K562 (cell line): ENCODE data around the gene NTM. TPM values are rescaled to one million over a fixed set of nuclear protein-coding genes. Genes with fewer than 3 reads are reported as not detected.

Experiments used
- ATAC-seq: fragments of 200-7000 bp; cut with Tn5 transposase; 3 replicates; pipeline ENCODE4 v1.9.1; 2020; ENCODE audit warnings: moderate library complexity
- BruUV-seq: library from RNA; stranded (reverse); fragments of 400-500 nt; replicated peaks from 2 replicates; lab custom pipeline; 2021; lab: Mats Ljungman, UMichigan
- CTCF ChIA-PET: fragments of 300-600 bp; formaldehyde crosslinking; extraction: SDS; loops from one replicate; lab custom pipeline; 2021; ENCODE audit warnings: low intra/inter-chr PET ratio; lab: Yijun Ruan, JAX
- POLR2A ChIA-PET: fragments of 300-600, 350-650 bp; sonication (Branson Sonifier 250); formaldehyde crosslinking; extraction: SDS; loops from one replicate; lab custom pipeline; 2021; ENCODE audit warnings: antibody characterized with exemption, inconsistent platforms; lab: Yijun Ruan, JAX
- DNase-seq, 4 experiments: peaks; one replicate each; pipeline versions ENCODE4 v3.0.0 to v3.0.0-alpha.2; 2011 to 2018; ENCODE audit warnings: low spot score in 3 of 4, mixed read lengths in 3 of 4; ENCODE audit errors: extremely low read depth in 1 of 4
- FAIRE-seq: peaks from 2 replicates; lab custom pipeline; 2011; peaks lifted over from hg19 to GRCh38; lab: Jason Lieb, UNC
- H2AFZ ChIP-seq: 2 replicates; pipeline ENCODE4 v1.6.0; 2011; ENCODE audit warnings: low read depth, low read length, control low read depth, inconsistent platforms
- H3K27ac ChIP-seq: fragments of 200-600 bp; 3 replicates; pipeline ENCODE4 v1.8.0; 2011; ENCODE audit warnings: low read depth, mild to moderate bottlenecking, control low read depth, inconsistent platforms, low read length, moderate library complexity, mixed read lengths; ENCODE audit errors: extremely low read depth
- H3K27me3 ChIP-seq, 2 experiments: fragments of 300-600 bp in 1 of 2; 2 replicates in 1 of 2; 3 replicates in 1 of 2; pipeline versions ENCODE4 v1.6.0 to v1.8.0; 2011; ENCODE audit warnings: inconsistent platforms in 2 of 2, low read length in 2 of 2, mild to moderate bottlenecking in 1 of 2, mixed read lengths in 1 of 2, moderate library complexity in 1 of 2; ENCODE audit not compliant: control insufficient read depth in 2 of 2, insufficient read depth in 2 of 2
- H3K36me3 ChIP-seq: fragments of 300-600 bp; 3 replicates; pipeline ENCODE4 v1.8.0; 2011; ENCODE audit warnings: mild to moderate bottlenecking, low read length, inconsistent platforms; ENCODE audit not compliant: control insufficient read depth, insufficient read depth
- H3K4me1 ChIP-seq, 2 experiments: fragments of 200-600 bp in 1 of 2; replicated peaks in 1 of 2; 2 replicates in 1 of 2; 3 replicates in 1 of 2; pipeline versions ENCODE4 v1.5.1 to v1.8.0; 2011; ENCODE audit warnings: inconsistent platforms in 2 of 2, low read length in 2 of 2, mild to moderate bottlenecking in 1 of 2, mixed read lengths in 1 of 2, moderate library complexity in 1 of 2; ENCODE audit not compliant: control insufficient read depth in 2 of 2, insufficient read depth in 2 of 2
- H3K4me2 ChIP-seq: 2 replicates; pipeline ENCODE4 v1.6.1; 2011; ENCODE audit warnings: low read length, control low read depth, inconsistent platforms, mixed read lengths; ENCODE audit not compliant: insufficient read depth
- H3K4me3 ChIP-seq: fragments of 200-600 bp; sonication (generic), shearing (Covaris generic); 2 replicates; pipeline ENCODE4 v1.5.1; 2016; ENCODE audit warnings: control low read depth, inconsistent platforms
- H3K79me2 ChIP-seq: fragments of 200-600 bp; 3 replicates; pipeline ENCODE4 v1.8.0; 2011; ENCODE audit warnings: low read length, inconsistent platforms; ENCODE audit not compliant: control insufficient read depth, insufficient read depth
- H3K9ac ChIP-seq, 2 experiments: 2 replicates each; pipeline versions ENCODE4 v1.6.0 to v1.6.1; 2011; ENCODE audit warnings: low read depth in 2 of 2, low read length in 2 of 2, control low read depth in 1 of 2, inconsistent platforms in 1 of 2, mild to moderate bottlenecking in 1 of 2, mixed read lengths in 1 of 2; ENCODE audit not compliant: insufficient read depth in 1 of 2
- H3K9me1 ChIP-seq: one replicate; pipeline ENCODE4 v1.6.0; 2011; ENCODE audit warnings: inconsistent platforms, mild to moderate bottlenecking, low read length, moderate library complexity; ENCODE audit not compliant: control insufficient read depth, insufficient read depth
- H3K9me3 ChIP-seq: replicated peaks from 2 replicates; pipeline ENCODE4 v1.5.1; 2011; ENCODE audit warnings: low read depth, low read length, inconsistent platforms; ENCODE audit not compliant: control insufficient read depth, insufficient read depth
- H4K20me1 ChIP-seq: replicated peaks from 2 replicates; pipeline ENCODE4 v1.6.1; 2011; ENCODE audit warnings: low read length, inconsistent platforms, mixed read lengths; ENCODE audit not compliant: control insufficient read depth, insufficient read depth
- ADNP ChIP-seq: fragments of 200-800 bp; sonication (Bioruptor generic); IDR thresholded peaks from 2 replicates; pipeline ENCODE4 v1.6.1; 2016; ENCODE audit warnings: missing genetic modification characterization, missing compliant biosample characterization
- KLF16 ChIP-seq: IDR thresholded peaks from 2 replicates; pipeline ENCODE4 v1.6.1; 2016; ENCODE audit warnings: antibody characterized with exemption
- MYBL2 ChIP-seq, 2 experiments: fragments of 450-650 bp in 1 of 2; sonication (generic) in 1 of 2; formaldehyde crosslinking in 1 of 2; IDR thresholded peaks; 2 replicates each; pipeline versions ENCODE4 v1.6.1 to v1.8.1; 2017 to 2022; ENCODE audit warnings: borderline replicate concordance in 1 of 2, inconsistent platforms in 1 of 2, low read depth in 1 of 2, mild to moderate bottlenecking in 1 of 2, missing genetic modification reagents in 1 of 2, moderate library complexity in 1 of 2
- NFRKB ChIP-seq: fragments of 450-650 bp; IDR thresholded peaks from 2 replicates; pipeline ENCODE4 v1.6.1; 2016; ENCODE audit warnings: low read depth
- POLR2B ChIP-seq: fragments of 450-650 bp; IDR thresholded peaks from 2 replicates; pipeline ENCODE4 v1.6.1; 2018; ENCODE audit warnings: low read depth; ENCODE audit not compliant: partially characterized antibody
- RB1 ChIP-seq: fragments of 450-650 bp; IDR thresholded peaks from 2 replicates; pipeline ENCODE4 v1.6.1; 2017; ENCODE audit warnings: low read depth, mild to moderate bottlenecking
- RHOXF2B ChIP-seq: fragments of 250-450 bp; sonication (Bioruptor Pico); conservative IDR thresholded peaks from 2 replicates; pipeline ENCODE4 v1.5.1; 2021
- SMC3 ChIP-seq: conservative IDR thresholded peaks from 2 replicates; pipeline ENCODE4 v1.6.1; 2011; ENCODE audit warnings: low read depth, low read length, improper control_type of control experiment; ENCODE audit not compliant: insufficient read depth
- U2AF1 ChIP-seq: fragments of 200-400 bp; formaldehyde crosslinking; optimal IDR thresholded peaks from 2 replicates; pipeline ENCODE3; 2017; ENCODE audit warnings: mild to moderate bottlenecking, low read depth, low read length, moderate library complexity
- ZBTB1 ChIP-seq: sonication (generic); formaldehyde crosslinking; IDR thresholded peaks from 2 replicates; pipeline ENCODE4 v1.8.1; 2023; ENCODE audit warnings: missing genetic modification reagents, low read depth, mild to moderate bottlenecking, borderline replicate concordance
- ZNF133 ChIP-seq: fragments of 250-450 bp; sonication (Bioruptor Pico); IDR thresholded peaks from 2 replicates; pipeline ENCODE4 v1.4.0; 2020; ENCODE audit warnings: mild to moderate bottlenecking
- ZNF263 ChIP-seq: sonication (generic); formaldehyde crosslinking; IDR thresholded peaks from 2 replicates; pipeline ENCODE4 v1.8.0; 2022; ENCODE audit warnings: mild to moderate bottlenecking, missing genetic modification reagents, borderline replicate concordance
- ZNF354B ChIP-seq: fragments of 250-450 bp; sonication (Bioruptor Pico); IDR thresholded peaks from 2 replicates; pipeline ENCODE4 v1.4.0; 2020
- WGBS: fragments of 100-300 bp; shearing (Covaris generic); methylation state at CpG from one replicate; pipeline ENCODE4 v1.1.6; 2016; ENCODE audit warnings: low coverage, mixed read lengths; ENCODE audit not compliant: insufficient coverage; ENCODE audit errors: missing lambda C conversion rate; 5-methylcytosine and 5-hydroxymethylcytosine counted together
- in situ Hi-C: fragments of 300-500 bp; cut with MboI; formaldehyde crosslinking; loops from 4 replicates; pipeline ENCODE4 v1.15.0; 2018; ENCODE audit warnings: inconsistent platforms, mixed read lengths
- intact Hi-C: fragments of 100-400 bp; cut with micrococcal nuclease; formaldehyde crosslinking; loops from 2 replicates; pipeline ENCODE4 v1.14.2; 2022
- polyA plus RNA-seq, 8 experiments: library from polyadenylated mRNA; depleted of rRNA in 4 of 8; stranded (reverse) in 5 of 8; unstranded in 3 of 8; fragments of >200 nt; fragmentation: Nextera tagmentation in 2 of 8; fragmentation: Illumina TruSeq in 1 of 8; extraction: Ambion mirVana in 2 of 8; extraction: Trizol in 1 of 8; gene quantifications; 2 replicates each; pipeline versions ENCODE4 v1.2.1 to v1.2.3, GENCODE V29; 2011 to 2014; ENCODE audit warnings: inconsistent platforms in 1 of 8, missing spikeins in 1 of 8
- total RNA-seq, 7 experiments: library from RNA; depleted of rRNA in 6 of 7; stranded (reverse); fragments of >200 nt in 6 of 7; fragmentation: Illumina TruSeq in 2 of 7; extraction: Trizol in 2 of 7; gene quantifications; 2 replicates each; pipeline versions ENCODE4 v1.2.1 to v1.2.3, GENCODE V29; 2011 to 2021; ENCODE audit warnings: low replicate concordance in 1 of 7
- TF ChIP-seq, protein P1 (sequence below), 2 experiments: IDR thresholded peaks; 2 replicates each; pipeline ENCODE4 v1.6.1; 2011; ENCODE audit warnings: borderline replicate concordance in 1 of 2, control low read depth in 1 of 2, low read depth in 1 of 2, low read length in 1 of 2, mild to moderate bottlenecking in 1 of 2, mixed read lengths in 1 of 2, moderate library complexity in 1 of 2; ENCODE audit not compliant: insufficient read depth in 1 of 2, insufficient read length in 1 of 2, poor library complexity in 1 of 2, severe bottlenecking in 1 of 2; ENCODE audit errors: extremely low read depth in 1 of 2
- TF ChIP-seq, protein P2 (sequence below): fragments of 200-800 bp; sonication (Bioruptor generic); IDR thresholded peaks from 2 replicates; pipeline ENCODE4 v1.6.1; 2016; ENCODE audit warnings: missing genetic modification characterization, missing compliant biosample characterization
- TF ChIP-seq, protein P3 (sequence below): fragments of 450-650 bp; IDR thresholded peaks from 2 replicates; pipeline ENCODE4 v1.6.1; 2017; ENCODE audit warnings: mild to moderate bottlenecking, moderate library complexity

Gene NTM
- total and polyA plus RNA-seq, 9 of the 15 experiments (the other 6 are each of a cell fraction or from before 2014, with no cell fraction given): not detected

DNA sequence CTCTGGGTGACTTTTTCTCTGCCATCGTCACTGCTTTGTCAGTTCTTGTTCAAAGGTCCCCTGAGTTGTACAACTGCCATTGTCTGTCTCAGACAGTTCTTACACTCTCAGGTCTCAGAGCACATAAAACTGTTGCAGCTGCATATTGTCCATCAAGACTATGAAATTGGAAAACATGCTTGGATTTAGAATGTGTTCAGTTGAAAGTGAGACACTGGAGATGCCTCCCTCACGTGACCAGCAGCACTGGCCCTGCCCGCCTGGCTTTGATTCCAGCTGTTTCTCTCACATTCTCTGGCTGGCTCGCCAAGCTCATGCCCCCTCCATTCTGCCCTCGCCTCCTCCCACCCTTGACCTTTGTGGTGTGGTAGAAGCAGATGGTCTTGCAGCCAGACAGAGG is 244.2 kb downstream of the NTM start:
- ChIA-PET CTCF (no interaction called here), POLR2A (no interaction called here)
- ATAC-seq (no peak), FAIRE-seq (no peak), DNase-seq (no peak)
- in situ Hi-C loops (no loop called here), intact Hi-C loops (no loop called here)
- Histone ChIP-seq H3K4me3 (no peak overlapping the region), H3K4me2 (no peak overlapping the region), H3K9ac (no peak overlapping the region), H3K4me1 (no peaks in the 10 kb centered on the region), H2AFZ (no peak overlapping the region), H3K27me3 (peaks cover 3 to 15% of the 10 kb centered on the region in 2 experiments; a peak in 3 of 5 replicates), H3K9me1 (no peaks in the 10 kb centered on the region), H3K36me3 (no peaks in the 10 kb centered on the region), H3K27ac (no peak overlapping the region), H3K79me2 (no peaks in the 10 kb centered on the region), H4K20me1 (no peaks in the 10 kb centered on the region), H3K9me3 (no peaks in the 10 kb centered on the region)
- no TSS peak for BruUV-seq
- WGBS: 0% methylated on average over 5 of the region's 5 CpGs
- TF ChIP-seq RB1: no peak
- TF ChIP-seq ADNP (tag): no peak
- TF ChIP-seq ZNF354B (CRISPR knock-in tag): no peak
- TF ChIP-seq KLF16: no peak
- no peak for TF ChIP-seq ZBTB1 (CRISPR knock-in tag)
- no peak for TF ChIP-seq POLR2B
- no peak for TF ChIP-seq SMC3
- TF ChIP-seq MYBL2 (IDR thresholded peaks at IDR 0.05; ENCODE audit: low read depth): no peak
- no peak for TF ChIP-seq MYBL2 (CRISPR knock-in tag; IDR thresholded peaks at IDR 0.05; ENCODE audit: borderline replicate concordance)
- TF ChIP-seq ZNF263 (CRISPR knock-in tag): no peak
- TF ChIP-seq, protein P1, sequence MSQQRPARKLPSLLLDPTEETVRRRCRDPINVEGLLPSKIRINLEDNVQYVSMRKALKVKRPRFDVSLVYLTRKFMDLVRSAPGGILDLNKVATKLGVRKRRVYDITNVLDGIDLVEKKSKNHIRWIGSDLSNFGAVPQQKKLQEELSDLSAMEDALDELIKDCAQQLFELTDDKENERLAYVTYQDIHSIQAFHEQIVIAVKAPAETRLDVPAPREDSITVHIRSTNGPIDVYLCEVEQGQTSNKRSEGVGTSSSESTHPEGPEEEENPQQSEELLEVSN (IDR thresholded peaks at IDR 0.05; ENCODE audit: borderline replicate concordance in 1 of 2, extremely low read depth in 1 of 2, insufficient read depth in 1 of 2, insufficient read length in 1 of 2, low read depth in 1 of 2, low read length in 1 of 2, poor library complexity in 1 of 2, severe bottlenecking in 1 of 2): no peak
- no peak for TF ChIP-seq U2AF1
- TF ChIP-seq NFRKB: no peak
- TF ChIP-seq, protein P2, sequence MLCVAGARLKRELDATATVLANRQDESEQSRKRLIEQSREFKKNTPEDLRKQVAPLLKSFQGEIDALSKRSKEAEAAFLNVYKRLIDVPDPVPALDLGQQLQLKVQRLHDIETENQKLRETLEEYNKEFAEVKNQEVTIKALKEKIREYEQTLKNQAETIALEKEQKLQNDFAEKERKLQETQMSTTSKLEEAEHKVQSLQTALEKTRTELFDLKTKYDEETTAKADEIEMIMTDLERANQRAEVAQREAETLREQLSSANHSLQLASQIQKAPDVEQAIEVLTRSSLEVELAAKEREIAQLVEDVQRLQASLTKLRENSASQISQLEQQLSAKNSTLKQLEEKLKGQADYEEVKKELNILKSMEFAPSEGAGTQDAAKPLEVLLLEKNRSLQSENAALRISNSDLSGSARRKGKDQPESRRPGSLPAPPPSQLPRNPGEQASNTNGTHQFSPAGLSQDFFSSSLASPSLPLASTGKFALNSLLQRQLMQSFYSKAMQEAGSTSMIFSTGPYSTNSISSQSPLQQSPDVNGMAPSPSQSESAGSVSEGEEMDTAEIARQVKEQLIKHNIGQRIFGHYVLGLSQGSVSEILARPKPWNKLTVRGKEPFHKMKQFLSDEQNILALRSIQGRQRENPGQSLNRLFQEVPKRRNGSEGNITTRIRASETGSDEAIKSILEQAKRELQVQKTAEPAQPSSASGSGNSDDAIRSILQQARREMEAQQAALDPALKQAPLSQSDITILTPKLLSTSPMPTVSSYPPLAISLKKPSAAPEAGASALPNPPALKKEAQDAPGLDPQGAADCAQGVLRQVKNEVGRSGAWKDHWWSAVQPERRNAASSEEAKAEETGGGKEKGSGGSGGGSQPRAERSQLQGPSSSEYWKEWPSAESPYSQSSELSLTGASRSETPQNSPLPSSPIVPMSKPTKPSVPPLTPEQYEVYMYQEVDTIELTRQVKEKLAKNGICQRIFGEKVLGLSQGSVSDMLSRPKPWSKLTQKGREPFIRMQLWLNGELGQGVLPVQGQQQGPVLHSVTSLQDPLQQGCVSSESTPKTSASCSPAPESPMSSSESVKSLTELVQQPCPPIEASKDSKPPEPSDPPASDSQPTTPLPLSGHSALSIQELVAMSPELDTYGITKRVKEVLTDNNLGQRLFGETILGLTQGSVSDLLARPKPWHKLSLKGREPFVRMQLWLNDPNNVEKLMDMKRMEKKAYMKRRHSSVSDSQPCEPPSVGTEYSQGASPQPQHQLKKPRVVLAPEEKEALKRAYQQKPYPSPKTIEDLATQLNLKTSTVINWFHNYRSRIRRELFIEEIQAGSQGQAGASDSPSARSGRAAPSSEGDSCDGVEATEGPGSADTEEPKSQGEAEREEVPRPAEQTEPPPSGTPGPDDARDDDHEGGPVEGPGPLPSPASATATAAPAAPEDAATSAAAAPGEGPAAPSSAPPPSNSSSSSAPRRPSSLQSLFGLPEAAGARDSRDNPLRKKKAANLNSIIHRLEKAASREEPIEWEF: no peak
- TF ChIP-seq, protein P3, sequence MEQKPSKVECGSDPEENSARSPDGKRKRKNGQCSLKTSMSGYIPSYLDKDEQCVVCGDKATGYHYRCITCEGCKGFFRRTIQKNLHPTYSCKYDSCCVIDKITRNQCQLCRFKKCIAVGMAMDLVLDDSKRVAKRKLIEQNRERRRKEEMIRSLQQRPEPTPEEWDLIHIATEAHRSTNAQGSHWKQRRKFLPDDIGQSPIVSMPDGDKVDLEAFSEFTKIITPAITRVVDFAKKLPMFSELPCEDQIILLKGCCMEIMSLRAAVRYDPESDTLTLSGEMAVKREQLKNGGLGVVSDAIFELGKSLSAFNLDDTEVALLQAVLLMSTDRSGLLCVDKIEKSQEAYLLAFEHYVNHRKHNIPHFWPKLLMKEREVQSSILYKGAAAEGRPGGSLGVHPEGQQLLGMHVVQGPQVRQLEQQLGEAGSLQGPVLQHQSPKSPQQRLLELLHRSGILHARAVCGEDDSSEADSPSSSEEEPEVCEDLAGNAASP: no peak
- TF ChIP-seq RHOXF2B (CRISPR knock-in tag): no peak
- no peak for TF ChIP-seq ZNF133 (CRISPR knock-in tag)
